Measurements from ENCODE around the gene NCAM2.

NCAM2 gene

DNA sequence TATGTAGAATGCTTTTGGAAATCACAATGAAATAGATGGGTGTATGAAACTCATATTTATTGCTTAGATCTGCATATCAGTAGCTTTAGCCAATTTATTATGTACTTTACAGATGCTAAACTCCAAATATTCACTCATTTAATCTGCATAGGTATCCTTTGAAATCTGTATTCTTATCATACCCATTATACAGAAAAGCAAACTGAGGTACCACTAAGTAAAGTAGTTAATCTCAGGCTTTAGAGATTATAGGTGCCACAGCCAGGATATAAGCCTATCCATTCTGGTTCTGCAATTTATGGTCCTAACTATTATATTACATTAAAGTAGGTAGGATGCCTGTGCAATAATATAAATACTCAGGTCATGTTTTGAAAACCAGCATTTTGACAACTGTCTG is 369.4 kb downstream of the NCAM2 start:
- TF ChIP-seq, protein P1, sequence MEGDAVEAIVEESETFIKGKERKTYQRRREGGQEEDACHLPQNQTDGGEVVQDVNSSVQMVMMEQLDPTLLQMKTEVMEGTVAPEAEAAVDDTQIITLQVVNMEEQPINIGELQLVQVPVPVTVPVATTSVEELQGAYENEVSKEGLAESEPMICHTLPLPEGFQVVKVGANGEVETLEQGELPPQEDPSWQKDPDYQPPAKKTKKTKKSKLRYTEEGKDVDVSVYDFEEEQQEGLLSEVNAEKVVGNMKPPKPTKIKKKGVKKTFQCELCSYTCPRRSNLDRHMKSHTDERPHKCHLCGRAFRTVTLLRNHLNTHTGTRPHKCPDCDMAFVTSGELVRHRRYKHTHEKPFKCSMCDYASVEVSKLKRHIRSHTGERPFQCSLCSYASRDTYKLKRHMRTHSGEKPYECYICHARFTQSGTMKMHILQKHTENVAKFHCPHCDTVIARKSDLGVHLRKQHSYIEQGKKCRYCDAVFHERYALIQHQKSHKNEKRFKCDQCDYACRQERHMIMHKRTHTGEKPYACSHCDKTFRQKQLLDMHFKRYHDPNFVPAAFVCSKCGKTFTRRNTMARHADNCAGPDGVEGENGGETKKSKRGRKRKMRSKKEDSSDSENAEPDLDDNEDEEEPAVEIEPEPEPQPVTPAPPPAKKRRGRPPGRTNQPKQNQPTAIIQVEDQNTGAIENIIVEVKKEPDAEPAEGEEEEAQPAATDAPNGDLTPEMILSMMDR (conservative IDR thresholded peaks at IDR 0.05), result no peak
- no peak overlapping the region for H3K27ac ChIP-seq

DNA sequence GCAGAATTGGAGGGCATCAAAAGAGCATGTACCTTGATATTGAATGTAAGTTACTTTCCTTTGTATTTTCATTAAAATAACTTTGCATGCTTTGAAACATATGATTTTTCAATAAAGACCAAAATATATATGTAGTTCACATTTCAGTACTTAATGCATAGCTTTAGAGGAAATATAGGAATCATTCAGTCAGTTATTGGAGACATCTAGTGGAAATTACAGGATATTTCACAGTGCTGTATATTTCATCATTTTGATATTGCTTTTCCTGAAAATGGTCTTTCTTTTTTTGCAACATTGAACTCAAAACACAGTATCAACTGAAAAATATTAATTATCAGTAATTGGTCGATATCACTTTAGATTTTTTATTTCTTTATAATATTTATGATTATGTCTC is 375.8 kb downstream of the NCAM2 start:
- peak overlapping the region; percentile 14; the same call in 1 of the 2 replicates for H3K27ac ChIP-seq
- TF ChIP-seq, protein P1 (conservative IDR thresholded peaks at IDR 0.05), result peak; percentile 91

DNA sequence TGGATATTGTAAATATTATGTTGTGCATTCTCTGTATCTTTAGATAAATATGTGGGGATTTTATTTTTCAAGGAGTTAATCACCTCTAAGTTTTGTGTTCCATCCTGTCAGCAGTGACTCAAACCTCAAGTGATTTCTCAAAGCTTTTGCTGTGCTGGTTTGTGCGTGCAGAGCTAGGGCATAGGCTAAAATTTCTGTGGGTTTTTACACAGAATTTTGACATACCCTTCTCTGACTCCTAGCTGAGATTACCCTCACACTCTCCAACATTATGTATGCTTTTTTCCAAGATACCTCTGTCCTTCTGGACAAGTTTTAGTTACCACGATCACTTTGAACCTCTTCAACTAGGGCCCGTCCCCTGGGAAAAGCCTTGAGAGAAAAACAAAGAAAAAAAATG is 384.9 kb downstream of the NCAM2 start:
- TF ChIP-seq, protein P1 (conservative IDR thresholded peaks at IDR 0.05), result no peak
- no peak overlapping the region for H3K27ac ChIP-seq

DNA sequence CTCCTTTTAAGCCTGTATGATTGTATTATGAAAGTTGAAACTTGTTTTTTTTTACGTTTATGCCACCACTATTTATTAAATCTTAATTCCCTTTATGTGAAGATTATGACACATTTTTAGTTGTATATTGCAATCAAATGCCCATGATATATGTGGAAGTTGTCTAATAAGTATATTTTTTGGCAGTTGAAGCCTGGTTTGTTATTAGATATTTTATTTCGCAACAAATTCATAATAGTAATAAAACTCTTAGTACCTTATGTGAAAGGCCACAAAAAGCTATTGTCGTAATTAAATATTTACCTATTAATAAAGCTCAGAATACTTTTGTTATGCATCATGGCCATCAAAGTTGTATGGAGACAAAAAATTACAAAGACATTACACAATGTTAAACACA is 386.8 kb downstream of the NCAM2 start:
- no peak overlapping the region for H3K27ac ChIP-seq
- TF ChIP-seq, protein P1 (conservative IDR thresholded peaks at IDR 0.05), result no peak

DNA sequence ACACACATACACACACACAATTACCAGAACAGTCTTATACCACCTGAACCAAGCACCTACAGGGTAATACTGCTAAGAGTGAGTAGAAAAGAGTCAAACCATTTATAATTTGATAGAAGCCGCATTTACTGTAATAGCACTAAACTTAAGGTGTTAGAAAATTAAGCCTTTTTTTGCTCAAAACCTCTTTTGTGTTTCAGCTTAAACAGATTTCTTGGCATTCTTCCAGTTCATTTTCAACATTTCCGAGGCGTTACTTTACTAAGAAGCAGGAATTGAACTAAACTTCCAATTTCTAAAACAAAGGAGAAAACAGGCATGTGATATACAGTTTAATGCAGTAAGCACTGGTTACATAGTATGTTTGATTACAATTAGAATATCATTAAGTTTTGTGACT is 387.2 kb downstream of the NCAM2 start:
- TF ChIP-seq, protein P1 (conservative IDR thresholded peaks at IDR 0.05), result no peak
- H3K27ac ChIP-seq, result no peak overlapping the region

DNA sequence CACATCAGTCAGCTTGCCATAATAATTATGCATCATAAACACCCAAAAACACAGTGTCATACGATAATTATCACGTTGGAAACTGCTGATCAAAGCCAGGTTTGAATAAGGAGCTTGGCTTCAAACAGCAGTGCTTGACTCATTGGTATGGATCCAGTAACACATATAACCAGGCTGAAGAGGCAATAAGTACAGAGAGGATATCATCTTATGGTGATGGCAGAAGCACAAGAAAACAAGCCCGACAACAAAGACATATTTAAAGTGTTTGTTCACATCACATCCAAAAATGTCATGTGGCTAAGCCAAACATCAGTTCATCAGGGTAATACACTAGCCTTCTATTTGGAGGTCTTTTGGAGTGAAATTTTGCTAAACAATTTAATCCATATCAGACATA is 389.7 kb downstream of the NCAM2 start:
- no peak overlapping the region for H3K27ac ChIP-seq
- TF ChIP-seq, protein P1 (conservative IDR thresholded peaks at IDR 0.05), result no peak

DNA sequence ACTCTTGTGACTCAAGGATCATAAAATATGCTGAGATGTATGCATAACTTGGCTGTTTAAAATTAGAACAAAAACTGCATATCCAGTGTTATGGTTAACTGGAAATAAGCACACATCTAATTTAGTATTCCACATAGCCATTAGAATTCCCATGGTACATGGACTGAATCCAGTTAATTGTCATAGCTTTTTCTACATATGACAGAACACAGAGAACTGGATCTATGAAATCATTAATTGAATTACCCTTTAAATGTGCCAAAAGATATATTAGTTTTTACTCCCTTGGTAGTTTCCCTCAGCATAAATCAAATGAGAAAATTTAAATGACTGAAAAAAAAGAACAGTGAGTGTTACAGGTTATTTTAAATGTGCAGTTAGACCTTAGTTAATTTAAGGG is 395.9 kb downstream of the NCAM2 start:
- TF ChIP-seq, protein P1 (conservative IDR thresholded peaks at IDR 0.05), result no peak
- H3K27ac ChIP-seq, result no peak overlapping the region

DNA sequence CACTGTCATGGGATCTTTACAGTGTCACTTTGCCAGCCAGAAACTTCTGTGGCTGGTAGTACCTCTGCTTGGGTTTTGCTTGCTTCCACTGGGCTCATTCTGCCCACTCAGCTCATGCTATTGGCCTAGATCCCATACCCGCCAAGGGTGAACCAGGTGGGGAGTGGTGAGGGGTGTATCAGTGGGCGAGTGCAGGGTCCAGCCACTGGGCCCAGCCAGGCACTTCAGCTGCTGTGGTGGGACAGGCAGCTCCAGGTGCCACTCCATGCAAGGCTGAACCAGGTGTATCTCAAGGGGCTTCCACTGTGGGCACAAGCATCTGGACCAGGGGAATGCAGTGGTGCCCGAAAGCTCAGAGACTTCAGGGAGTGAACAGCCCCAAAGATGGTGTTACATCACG is 398.2 kb downstream of the NCAM2 start:
- no peak overlapping the region for H3K27ac ChIP-seq
- TF ChIP-seq, protein P1 (conservative IDR thresholded peaks at IDR 0.05), result no peak
